ENCODE results near the gene ASXL1.

GRCh38 chr20:32466739-32467505, 108.8 kb downstream of the ASXL1 start:
- TF ChIP-seq CTCF (IDR thresholded peaks at IDR 0.05 in 2 of 3, conservative IDR thresholded peaks at IDR 0.05 in 1 of 3; ENCODE audit: borderline replicate concordance in 1 of 3, insufficient read depth in 1 of 3, low read depth in 2 of 3, low read length in 2 of 3): no peak
- TF ChIP-seq EZH2phosphoT487 (IDR thresholded peaks at IDR 0.05; ENCODE audit: borderline replicate concordance): no peak
- TF ChIP-seq ZBTB33 (IDR thresholded peaks at IDR 0.05; ENCODE audit: extremely low read depth, insufficient replicate concordance, low read length): no peak
- TF ChIP-seq EZH2 (IDR thresholded peaks at IDR 0.05): no peak
- TF ChIP-seq SRF (IDR thresholded peaks at IDR 0.05; ENCODE audit: low read depth): no peak
- TF ChIP-seq ELF1 (IDR thresholded peaks at IDR 0.05; ENCODE audit: borderline replicate concordance, low read depth): no peak
